ENCODE results near the gene CCR8. TPM values are rescaled to one million over a fixed set of nuclear protein-coding genes. Genes with fewer than 3 reads are reported as not detected.
"Not testable (repeated sequence)": the region's sequence is repeated elsewhere in the genome, so short reads cannot be mapped to it uniquely, and the experiment has no call there.

CCR8 gene
- total RNA-seq, 2 donors from 2014 or later = not detected

DNA sequence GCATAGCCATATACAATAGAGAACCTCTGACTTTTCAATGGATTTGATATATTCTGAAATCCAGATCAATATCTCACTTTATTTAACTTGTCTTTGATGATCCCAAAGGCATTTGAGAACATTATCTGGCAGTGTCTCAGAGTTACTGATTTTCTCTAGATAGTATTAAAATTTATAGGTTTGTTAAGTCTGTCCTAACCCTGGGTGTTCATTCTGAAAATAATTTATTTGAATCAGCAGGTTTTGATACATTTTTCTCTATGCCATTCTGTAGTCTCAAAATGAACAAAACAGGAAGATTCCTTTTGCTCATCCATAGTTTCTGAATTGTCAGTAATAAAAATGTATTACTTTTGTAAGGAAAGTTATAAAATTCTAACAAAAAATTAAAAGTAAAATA lies 14.3 kb downstream of the CCR8 start:
- Histone ChIP-seq H3K9me3 (no peaks in the 10 kb centered on the region), H3K36me3 (no peaks in the 10 kb centered on the region), H3K4me3 (no peak overlapping the region), H3K4me1 (no peaks in the 10 kb centered on the region), H3K27me3 (no peaks in the 10 kb centered on the region), H3K27ac (no peak overlapping the region)
- no peak for DNase-seq (ENCODE audit: low spot score)
- TF ChIP-seq, protein P1, sequence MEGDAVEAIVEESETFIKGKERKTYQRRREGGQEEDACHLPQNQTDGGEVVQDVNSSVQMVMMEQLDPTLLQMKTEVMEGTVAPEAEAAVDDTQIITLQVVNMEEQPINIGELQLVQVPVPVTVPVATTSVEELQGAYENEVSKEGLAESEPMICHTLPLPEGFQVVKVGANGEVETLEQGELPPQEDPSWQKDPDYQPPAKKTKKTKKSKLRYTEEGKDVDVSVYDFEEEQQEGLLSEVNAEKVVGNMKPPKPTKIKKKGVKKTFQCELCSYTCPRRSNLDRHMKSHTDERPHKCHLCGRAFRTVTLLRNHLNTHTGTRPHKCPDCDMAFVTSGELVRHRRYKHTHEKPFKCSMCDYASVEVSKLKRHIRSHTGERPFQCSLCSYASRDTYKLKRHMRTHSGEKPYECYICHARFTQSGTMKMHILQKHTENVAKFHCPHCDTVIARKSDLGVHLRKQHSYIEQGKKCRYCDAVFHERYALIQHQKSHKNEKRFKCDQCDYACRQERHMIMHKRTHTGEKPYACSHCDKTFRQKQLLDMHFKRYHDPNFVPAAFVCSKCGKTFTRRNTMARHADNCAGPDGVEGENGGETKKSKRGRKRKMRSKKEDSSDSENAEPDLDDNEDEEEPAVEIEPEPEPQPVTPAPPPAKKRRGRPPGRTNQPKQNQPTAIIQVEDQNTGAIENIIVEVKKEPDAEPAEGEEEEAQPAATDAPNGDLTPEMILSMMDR (IDR thresholded peaks at IDR 0.05) = no peak

DNA sequence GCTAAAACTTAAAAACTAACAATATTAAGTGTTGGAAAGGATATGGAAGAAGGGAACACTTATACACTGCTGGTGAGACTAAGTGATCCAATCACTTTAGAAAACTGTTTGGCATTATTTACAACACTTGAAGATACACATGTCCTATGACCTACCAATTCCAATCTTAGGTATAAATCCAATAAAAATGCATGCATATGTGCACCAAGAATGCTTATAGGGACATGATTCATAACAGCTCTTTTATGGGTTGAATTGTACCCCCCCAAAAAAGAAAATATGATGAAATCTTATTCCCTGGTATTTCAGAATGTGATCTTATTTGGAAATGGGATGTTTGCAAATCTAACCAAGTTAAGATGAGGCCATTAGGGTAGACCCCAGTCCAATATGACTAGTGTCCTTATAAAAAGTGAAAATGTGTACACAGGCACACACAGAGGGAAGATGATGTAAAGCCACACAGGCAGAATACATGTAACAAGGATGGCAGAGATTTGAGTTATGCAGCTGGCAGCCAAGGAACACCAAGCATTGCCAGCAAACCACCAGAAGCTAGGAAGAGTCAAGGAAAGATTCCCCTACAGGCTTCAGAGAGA lies 15.3 kb downstream of the CCR8 start:
- H3K27me3 ChIP-seq = no peaks in the 10 kb centered on the region
- no peak overlapping the region for H3K4me3 ChIP-seq
- no peak overlapping the region for H3K27ac ChIP-seq
- no peaks in the 10 kb centered on the region for H3K36me3 ChIP-seq
- no peaks in the 10 kb centered on the region for H3K4me1 ChIP-seq
- no peaks in the 10 kb centered on the region for H3K9me3 ChIP-seq
- DNase-seq (ENCODE audit: low spot score) = no peak
- TF ChIP-seq, protein P1 (IDR thresholded peaks at IDR 0.05) = no peak

DNA sequence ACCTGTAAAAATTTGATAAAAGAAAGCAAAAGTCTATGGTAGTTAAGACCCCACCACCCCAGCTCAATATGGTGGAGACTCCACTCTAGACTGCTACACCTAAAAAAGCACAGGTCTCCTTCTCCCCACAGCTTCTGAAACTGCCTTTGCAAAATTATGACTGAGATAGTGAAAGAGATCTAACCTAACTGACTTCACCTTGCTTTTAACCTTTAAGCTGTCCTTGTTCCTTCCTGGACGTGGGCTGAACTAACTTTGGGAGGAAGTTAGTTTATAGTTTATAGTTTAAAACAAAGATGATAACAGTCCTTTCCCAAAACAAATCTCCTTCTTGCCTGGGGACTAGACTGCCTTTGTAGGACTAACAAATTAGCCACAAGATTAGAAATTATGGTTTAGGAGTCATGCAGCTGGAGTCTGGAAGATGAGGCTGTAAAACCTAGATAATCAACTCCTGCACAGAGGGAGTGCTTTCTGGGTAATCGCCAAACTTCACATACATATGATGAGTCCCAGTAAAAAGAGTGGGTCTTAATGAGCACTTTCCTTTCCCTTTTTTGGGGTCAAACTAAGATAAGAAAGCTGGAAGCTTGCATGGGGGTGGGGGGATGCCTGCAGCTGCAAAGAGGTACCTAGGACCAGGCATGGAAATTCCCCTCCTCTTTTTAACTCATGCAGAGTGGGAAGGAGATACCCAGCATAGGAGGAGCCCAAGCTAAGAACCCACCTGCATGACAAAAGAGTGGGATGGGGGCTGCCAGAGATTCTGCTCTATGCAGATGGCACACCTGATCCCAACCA lies 17.5 kb downstream of the CCR8 start:
- Histone ChIP-seq H3K4me1 (no peaks in the 10 kb centered on the region), H3K4me3 (no peak overlapping the region), H3K9me3 (no peaks in the 10 kb centered on the region), H3K36me3 (no peaks in the 10 kb centered on the region), H3K27me3 (no peaks in the 10 kb centered on the region), H3K27ac (no peak overlapping the region)
- TF ChIP-seq, protein P1 (IDR thresholded peaks at IDR 0.05) = no peak
- no peak for DNase-seq (ENCODE audit: low spot score)

DNA sequence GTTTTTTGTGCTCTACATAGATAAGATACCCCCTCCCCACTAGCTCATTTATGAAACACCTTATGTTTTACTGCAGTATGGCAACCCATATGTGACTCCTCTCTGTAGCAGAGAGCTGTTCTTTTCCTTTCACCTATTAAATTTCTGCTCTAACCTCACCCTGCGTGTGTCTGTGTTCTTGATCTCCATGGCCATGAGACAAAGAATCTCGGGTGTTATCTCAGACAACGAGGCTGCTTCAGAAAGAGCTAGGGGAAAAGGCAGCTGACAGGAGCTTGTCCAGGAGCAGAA lies 18.0 kb downstream of the CCR8 start:
- no peak overlapping the region for H3K4me3 ChIP-seq
- TF ChIP-seq, protein P1 (IDR thresholded peaks at IDR 0.05) = no peak
- no peaks in the 10 kb centered on the region for H3K27me3 ChIP-seq
- no peaks in the 10 kb centered on the region for H3K9me3 ChIP-seq
- no peak overlapping the region for H3K27ac ChIP-seq
- H3K36me3 ChIP-seq = no peaks in the 10 kb centered on the region
- no peaks in the 10 kb centered on the region for H3K4me1 ChIP-seq
- no peak for DNase-seq (ENCODE audit: low spot score)

DNA sequence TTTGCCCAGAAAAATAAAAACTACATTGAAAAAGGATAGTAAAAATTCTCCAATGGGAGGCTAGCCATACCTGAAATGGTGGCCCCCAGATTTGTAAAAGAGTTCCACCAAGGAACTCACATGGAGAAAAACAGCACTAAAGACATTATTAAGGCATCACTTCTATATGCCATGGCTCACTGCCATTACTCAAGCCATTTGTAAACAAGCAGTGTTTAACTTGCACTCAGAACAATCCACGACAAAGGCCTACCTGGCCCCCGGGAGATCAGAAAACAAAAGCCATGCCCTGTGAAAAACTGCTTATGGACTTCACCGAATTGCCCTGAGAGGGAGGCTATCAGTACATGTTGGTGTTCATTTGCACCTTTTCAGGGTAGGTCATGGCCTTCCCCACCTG lies 19.6 kb downstream of the CCR8 start:
- Histone ChIP-seq H3K4me1 (no peaks in the 10 kb centered on the region), H3K36me3 (no peaks in the 10 kb centered on the region), H3K4me3 (no peak overlapping the region), H3K27me3 (no peaks in the 10 kb centered on the region), H3K9me3 (no peaks in the 10 kb centered on the region), H3K27ac (no peak overlapping the region)
- TF ChIP-seq, protein P1 (IDR thresholded peaks at IDR 0.05) = no peak
- no peak for DNase-seq (ENCODE audit: low spot score)

DNA sequence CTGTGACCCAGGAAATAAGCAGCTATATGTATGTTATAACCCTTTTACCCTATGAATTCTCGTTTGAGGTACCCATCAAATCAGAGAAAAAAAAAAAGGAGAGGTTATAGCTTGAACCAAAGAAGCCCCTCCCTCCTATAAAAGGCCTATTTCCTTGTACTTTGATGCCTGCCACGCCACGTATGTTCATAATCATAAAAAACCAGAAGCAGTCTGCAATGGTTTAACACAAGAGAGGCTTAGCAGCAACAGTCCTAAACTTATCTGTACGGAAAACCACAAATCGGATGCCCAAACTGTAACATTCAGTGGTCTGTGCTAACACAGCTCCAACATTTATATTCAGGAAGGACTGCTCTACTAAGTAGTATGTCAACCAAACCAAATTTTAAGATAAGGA lies 21.2 kb downstream of the CCR8 start:
- Histone ChIP-seq H3K36me3 (no peaks in the 10 kb centered on the region), H3K4me3 (no peak overlapping the region), H3K4me1 (no peaks in the 10 kb centered on the region), H3K9me3 (no peaks in the 10 kb centered on the region), H3K27me3 (no peaks in the 10 kb centered on the region), H3K27ac (no peak overlapping the region)
- no peak for DNase-seq (ENCODE audit: low spot score)
- TF ChIP-seq, protein P1 (IDR thresholded peaks at IDR 0.05) = no peak

DNA sequence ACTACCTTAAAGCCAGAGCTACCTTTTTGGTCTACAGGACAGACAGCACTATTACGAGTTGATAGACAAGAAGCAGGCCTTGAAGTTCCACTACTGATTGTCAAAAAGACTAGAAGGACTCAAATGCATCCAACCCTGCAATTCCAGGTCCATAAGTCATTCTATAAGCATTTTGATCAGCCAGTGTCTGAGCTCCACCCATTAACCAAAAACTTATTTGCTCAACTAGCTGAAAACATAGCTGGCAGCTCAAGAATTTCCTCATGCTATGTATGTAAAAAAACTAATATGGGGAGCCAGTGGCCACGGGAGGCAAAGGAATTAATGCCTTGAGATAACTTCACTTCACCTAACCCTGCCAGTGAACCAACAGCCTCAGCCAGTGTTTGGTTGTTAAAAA lies 21.6 kb downstream of the CCR8 start:
- H3K4me1 ChIP-seq; H3K36me3 ChIP-seq; H3K27me3 ChIP-seq; H3K9me3 ChIP-seq; DNase-seq (ENCODE audit: low spot score); H3K27ac ChIP-seq; H3K4me3 ChIP-seq: not testable (repeated sequence)

DNA sequence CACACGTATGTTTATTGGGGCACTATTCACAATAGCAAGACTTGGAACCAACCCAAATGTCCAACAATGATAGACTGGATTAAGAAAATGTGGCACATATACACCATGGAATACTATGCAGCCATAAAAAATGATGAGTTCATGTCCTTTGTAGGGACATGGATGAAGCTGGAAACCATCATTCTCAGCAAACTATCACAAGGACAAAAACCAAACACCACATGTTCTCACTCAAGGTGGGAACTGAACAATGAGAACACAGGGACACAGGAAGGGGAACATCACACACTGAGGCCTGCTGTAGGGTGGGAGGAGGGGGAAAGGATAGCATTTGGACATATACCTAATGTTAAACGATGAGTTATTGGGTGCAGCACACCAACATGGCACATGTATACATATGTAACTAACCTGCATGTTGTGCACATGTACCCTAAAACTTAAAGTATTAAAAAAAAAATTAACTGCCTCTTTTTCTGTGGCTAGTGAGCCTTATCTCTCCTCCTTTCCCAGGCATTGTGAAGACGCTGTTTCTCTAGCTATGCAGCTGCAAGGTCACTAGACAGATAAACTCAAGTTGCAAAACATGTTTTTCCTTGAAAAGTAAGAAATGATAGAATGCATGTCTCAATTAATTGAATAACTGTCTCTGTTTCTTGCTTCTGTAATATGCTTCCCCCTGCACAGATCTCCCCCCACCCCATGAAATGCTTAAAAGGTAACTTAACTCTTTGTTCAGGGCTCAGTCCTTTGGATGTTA lies 23.8 kb downstream of the CCR8 start:
- H3K4me3 ChIP-seq; H3K27ac ChIP-seq; H3K9me3 ChIP-seq; H3K27me3 ChIP-seq; DNase-seq (ENCODE audit: low spot score); H3K4me1 ChIP-seq; H3K36me3 ChIP-seq: not testable (repeated sequence)

All from right atrium auricular region (tissue), 2 donors.